Aorta (tissue), 5 donors: Measurements from ENCODE around the gene NR2F2. TPM values are rescaled to one million over a fixed set of nuclear protein-coding genes. Genes with fewer than 3 reads are reported as not detected.

Experiments
- ATAC-seq: fragments of 200-7000 bp; cut with Tn5 transposase; one replicate; pipeline ENCODE4 v1.9.1; 2022; ENCODE audit warnings: moderate library complexity; ENCODE audit not compliant: low FRiP score
- DNase-seq, 2 donors: peaks; one replicate each; pipeline ENCODE4 v3.0.0-alpha.2; 2020
- H3K27ac ChIP-seq, 2 donors: one replicate each; pipeline ENCODE4 v1.5.1; 2013; ENCODE audit warnings: low read length in 2 of 2, mild to moderate bottlenecking in 2 of 2, moderate library complexity in 2 of 2, control low read depth in 1 of 2, inconsistent platforms in 1 of 2, low read depth in 1 of 2
- H3K27me3 ChIP-seq, 2 donors: one replicate each; pipeline ENCODE4 v1.6.1; 2013; ENCODE audit warnings: control low read depth in 1 of 2, low read length in 1 of 2, mild to moderate bottlenecking in 1 of 2, moderate library complexity in 1 of 2; ENCODE audit not compliant: insufficient read depth in 2 of 2, control insufficient read depth in 1 of 2
- H3K36me3 ChIP-seq, 2 donors: one replicate each; pipeline ENCODE4 v1.6.1; 2013; ENCODE audit warnings: control low read depth in 1 of 2, low read length in 1 of 2, mild to moderate bottlenecking in 1 of 2; ENCODE audit not compliant: insufficient read depth in 2 of 2, control insufficient read depth in 1 of 2
- H3K4me1 ChIP-seq, 2 donors: one replicate each; pipeline ENCODE4 v1.6.1; 2013; ENCODE audit warnings: low read length in 2 of 2, control low read depth in 1 of 2, mild to moderate bottlenecking in 1 of 2, moderate library complexity in 1 of 2; ENCODE audit not compliant: insufficient read depth in 2 of 2, control insufficient read depth in 1 of 2
- H3K4me3 ChIP-seq, 2 donors: one replicate each; pipeline ENCODE4 v1.5.1; 2013; ENCODE audit warnings: low read length in 2 of 2, control low read depth in 1 of 2, mild to moderate bottlenecking in 1 of 2
- H3K9me3 ChIP-seq: one replicate; pipeline ENCODE4 v1.6.1; 2013; ENCODE audit warnings: mild to moderate bottlenecking, low read length; ENCODE audit not compliant: control insufficient read depth
- whole genome bisulfite sequencing, 2 donors: extraction: QIAGEN DNeasy Blood & Tissue Kit; methylation state at CpG; one replicate each; pipeline ENCODE4 v1.1.7; 2013; 5-methylcytosine and 5-hydroxymethylcytosine counted together
- intact Hi-C, 2 donors: fragments of 100-400 bp; cut with DNase I; formaldehyde crosslinking; loops; one replicate each; pipeline versions ENCODE4 v1.14.2 to v1.15.0; 2022
- polyA plus RNA-seq, 2 donors: library from polyadenylated mRNA; stranded (reverse); fragments of 200-250 nt; gene quantifications; one replicate each; pipeline ENCODE4 v1.2.3, GENCODE V29; 2013
- total RNA-seq, 2 donors: library from RNA; stranded (reverse); fragmentation: NEBNext Ultra II Directional; extraction: Animal tissue kit (Norgen Biotek cat#: 25700); gene quantifications; one replicate each; pipeline ENCODE4 v1.2.1, GENCODE V29; 2021
- donor health status: healthy with polysubstance abuse.
- donor health status: Bipolar disorder and iron deficiency.
- donor health status: DM: no; HTN: no; CAD: no.
- donor health status: DM: no; HTN: no; CAD: no.
- donor health status: DM: yes; HTN: yes; CAD: no.

NR2F2 gene
- total and polyA plus RNA-seq, 4 donors: 26.0 to 132 (median 108) TPM

DNA sequence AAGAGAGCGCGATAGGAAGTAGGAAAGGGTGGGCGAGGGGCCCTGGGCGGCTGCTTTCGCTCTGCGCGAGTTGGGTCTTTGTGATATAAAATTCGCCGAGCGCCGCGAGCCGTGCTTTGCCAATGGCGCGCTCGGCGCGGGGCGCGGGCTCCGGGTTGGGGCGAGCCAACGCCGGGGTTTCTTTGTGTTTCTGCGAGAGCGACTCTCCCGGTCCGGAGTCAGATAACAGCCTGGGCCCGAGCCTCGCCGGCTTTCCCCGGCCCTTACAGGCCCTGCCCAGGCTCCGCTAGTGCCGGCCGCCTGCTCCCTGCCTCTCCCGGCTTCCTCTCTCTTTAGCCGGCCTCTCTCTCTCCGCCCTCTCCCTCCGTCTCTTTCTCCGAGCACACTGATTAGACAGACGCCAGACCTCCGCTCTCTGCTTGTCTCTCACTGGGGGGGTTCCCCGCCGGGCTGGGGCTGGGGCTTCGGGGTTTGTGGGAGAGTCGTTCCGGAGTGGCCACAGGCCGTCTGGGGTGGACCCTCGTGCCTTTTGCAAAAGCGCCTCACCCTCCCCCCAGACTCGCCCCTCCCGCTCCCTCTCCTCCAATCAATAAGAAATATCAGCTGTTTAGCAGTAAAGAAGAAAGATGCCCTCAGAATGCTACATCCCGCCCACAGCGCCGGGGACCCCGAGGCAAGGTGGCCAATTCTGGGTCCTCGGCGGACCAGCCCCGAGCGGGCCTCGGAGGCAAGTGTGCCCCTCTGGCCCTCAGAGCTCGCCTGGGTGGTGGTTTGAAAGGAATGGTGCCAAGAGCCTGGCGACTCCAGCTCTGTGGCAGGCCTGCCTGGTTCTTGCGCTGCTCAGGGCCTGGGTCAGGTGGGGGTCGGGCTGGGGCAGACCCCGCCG lies 2.9 kb downstream of the NR2F2 start:
- Histone ChIP-seq H3K4me1 (no peaks in the 10 kb centered on the region), H3K4me3 (peak overlapping the region; percentile 77 to 98), H3K27ac (peak overlapping the region; percentile 62 to 84), H3K9me3 (no peaks in the 10 kb centered on the region), H3K36me3 (peaks cover 2 to 4% of the 10 kb centered on the region in 2 donors), H3K27me3 (no peaks in the 10 kb centered on the region)
- intact Hi-C loops: loop anchor here in 1 of 2 donors (5.0 to 10.0 kb wide), 2 partner anchors 731 to 869 kb away; no protein-coding TSS in a partner anchor
- WGBS, 2 donors: 2 to 3% methylated on average over 67 of the region's 67 CpGs
- ATAC-seq: peak; percentile 31
- DNase-seq: peak in 1 of 2 donors; percentile 83

DNA sequence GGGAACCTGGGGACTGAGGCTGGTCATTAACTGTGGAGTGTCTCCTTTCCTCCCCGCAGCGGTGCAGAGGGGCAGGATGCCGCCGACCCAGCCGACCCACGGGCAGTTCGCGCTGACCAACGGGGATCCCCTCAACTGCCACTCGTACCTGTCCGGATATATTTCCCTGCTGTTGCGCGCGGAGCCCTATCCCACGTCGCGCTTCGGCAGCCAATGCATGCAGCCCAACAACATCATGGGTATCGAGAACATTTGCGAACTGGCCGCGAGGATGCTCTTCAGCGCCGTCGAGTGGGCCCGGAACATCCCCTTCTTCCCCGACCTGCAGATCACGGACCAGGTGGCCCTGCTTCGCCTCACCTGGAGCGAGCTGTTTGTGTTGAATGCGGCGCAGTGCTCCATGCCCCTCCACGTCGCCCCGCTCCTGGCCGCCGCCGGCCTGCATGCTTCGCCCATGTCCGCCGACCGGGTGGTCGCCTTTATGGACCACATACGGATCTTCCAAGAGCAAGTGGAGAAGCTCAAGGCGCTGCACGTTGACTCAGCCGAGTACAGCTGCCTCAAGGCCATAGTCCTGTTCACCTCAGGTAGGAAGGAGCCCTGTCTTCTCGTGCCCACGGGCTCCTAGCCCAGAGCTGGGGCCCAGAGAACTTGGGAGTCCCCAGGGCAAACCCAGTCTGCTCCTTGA lies 3.7 kb downstream of the NR2F2 start:
- Histone ChIP-seq H3K36me3 (peaks cover 2 to 4% of the 10 kb centered on the region in 2 donors), H3K27ac (peak overlapping the region; percentile 1 to 84), H3K4me3 (peak overlapping the region; percentile 77 to 98), H3K4me1 (no peaks in the 10 kb centered on the region), H3K9me3 (no peaks in the 10 kb centered on the region), H3K27me3 (no peaks in the 10 kb centered on the region)
- ATAC-seq (no peak), DNase-seq (peak; percentile 42 to 76)
- intact Hi-C loops: loop anchor here in 1 of 2 donors (5.0 to 10.0 kb wide), 2 partner anchors 732 to 869 kb away; no protein-coding TSS in a partner anchor
- WGBS, 2 donors: 29 to 37% methylated on average over 49 of the region's 49 CpGs

DNA sequence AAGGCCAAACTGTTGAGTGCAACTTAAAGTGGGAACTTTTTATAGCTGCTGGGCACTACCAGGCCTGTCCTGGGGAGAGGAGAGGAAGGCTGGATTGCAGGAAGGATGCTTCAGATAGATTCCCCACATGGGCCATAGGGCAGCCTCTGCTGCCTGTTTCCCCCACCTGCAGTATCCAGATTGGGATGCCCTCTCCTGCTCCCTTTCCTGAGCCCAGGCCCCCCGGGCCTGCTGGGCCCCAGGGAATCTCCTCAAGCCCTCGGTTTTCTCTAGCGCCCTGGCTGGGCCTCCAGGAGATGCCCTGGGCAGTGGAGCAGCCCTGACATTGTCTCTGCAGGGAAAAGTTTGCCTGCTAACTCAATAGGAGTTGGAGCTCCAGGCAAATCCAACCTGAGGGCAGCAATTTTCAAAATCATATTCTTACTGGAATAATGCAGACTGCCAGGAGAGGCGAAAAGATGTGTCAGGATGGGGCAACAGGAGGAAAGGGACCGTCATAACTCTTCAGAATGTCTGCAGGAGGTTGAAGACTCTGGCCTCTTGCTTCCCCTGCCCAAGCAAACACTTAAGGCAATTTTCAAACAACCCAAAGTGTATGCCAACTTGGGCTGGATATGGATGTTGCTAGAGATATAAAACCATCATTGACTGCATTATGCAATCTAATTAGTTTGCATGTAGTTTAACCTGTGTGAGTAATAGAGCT lies 4.4 kb downstream of the NR2F2 start:
- Histone ChIP-seq H3K36me3 (peaks cover 2 to 4% of the 10 kb centered on the region in 2 donors), H3K27me3 (no peaks in the 10 kb centered on the region), H3K27ac (peak overlapping the region in 1 of 2 donors; percentile 84), H3K4me1 (no peaks in the 10 kb centered on the region), H3K9me3 (no peaks in the 10 kb centered on the region), H3K4me3 (peak overlapping the region; percentile 77 to 98)
- DNase-seq (no peak), ATAC-seq (no peak)
- 18 to 28% methylated on average over 5 of the region's 5 CpGs for WGBS, 2 donors
- intact Hi-C loops: loop anchor here in 1 of 2 donors (5.0 to 10.0 kb wide), 2 partner anchors 733 to 870 kb away; no protein-coding TSS in a partner anchor

DNA sequence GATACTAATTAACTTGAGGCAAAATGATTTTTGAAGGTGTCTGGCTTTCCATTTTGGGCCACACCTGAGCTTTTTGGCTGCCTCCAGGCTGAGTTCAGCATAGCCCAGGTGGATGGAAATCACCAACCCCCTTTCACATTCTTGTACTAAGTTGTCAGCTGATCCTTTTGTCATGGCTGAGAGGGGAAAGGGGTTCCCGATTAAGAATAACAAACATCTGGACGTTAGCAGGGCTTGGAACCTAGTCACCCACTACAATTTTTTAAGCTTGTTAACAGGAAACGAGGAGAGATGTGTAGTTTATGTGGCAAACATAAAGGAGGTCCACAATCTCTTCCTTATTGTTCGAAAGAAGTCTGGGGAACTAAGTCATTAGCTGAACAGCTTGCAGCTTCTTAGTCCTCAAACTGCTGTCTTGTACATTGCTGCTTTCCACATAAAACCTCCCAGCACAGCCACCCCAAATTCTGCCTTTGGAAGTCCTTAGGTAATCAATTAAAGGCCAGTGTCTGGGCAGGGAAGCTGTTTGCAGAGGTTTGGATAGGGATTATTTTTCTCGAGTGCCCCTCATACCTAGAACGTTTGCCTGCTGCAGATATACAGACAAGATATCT lies 5.0 kb downstream of the NR2F2 start:
- no peaks in the 10 kb centered on the region for H3K27me3 ChIP-seq
- intact Hi-C loops: loop anchor here in 1 of 2 donors (10.0 kb wide), 1 partner anchor 871 kb away; no protein-coding TSS in a partner anchor
- peak overlapping the region in 1 of 2 donors; percentile 82 for H3K27ac ChIP-seq
- 2 to 4% methylated on average over 6 of the region's 6 CpGs for WGBS, 2 donors
- no peak for ATAC-seq
- peak overlapping the region; percentile 77 to 98 for H3K4me3 ChIP-seq
- no peak for DNase-seq
- no peaks in the 10 kb centered on the region for H3K9me3 ChIP-seq
- H3K4me1 ChIP-seq: no peaks in the 10 kb centered on the region
- H3K36me3 ChIP-seq: peaks cover 2 to 4% of the 10 kb centered on the region in 2 donors

DNA sequence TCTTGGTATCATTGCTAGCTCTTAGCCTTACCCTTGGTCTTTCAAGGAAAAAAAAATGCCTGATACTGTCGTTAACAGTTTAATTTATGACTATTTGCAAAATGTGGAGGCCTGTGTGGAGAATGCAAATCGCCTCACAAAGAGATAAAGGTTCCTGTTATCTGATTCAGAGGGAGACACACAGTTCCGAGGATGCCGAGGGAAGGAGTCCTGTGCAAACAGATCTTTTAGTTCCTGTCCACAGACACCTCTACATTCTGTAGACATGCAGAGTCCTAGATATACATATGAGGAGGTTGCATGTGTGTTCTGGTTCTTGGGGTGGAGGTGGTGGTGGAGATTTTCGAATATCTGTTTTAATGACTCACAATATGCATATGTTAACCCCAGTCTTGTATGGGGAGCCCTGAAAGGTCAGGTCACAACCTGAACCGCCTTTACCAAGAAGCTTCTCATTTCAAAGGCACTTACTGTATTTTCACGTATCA lies 5.7 kb downstream of the NR2F2 start:
- Histone ChIP-seq H3K27ac (peak overlapping the region; percentile 18 to 82), H3K36me3 (peaks cover 2 to 4% of the 10 kb centered on the region in 2 donors), H3K4me1 (no peaks in the 10 kb centered on the region), H3K4me3 (peak overlapping the region; percentile 77 to 98), H3K9me3 (no peaks in the 10 kb centered on the region), H3K27me3 (no peaks in the 10 kb centered on the region)
- no peak for DNase-seq
- 7 to 10% methylated on average over 7 of the region's 7 CpGs for WGBS, 2 donors
- no peak for ATAC-seq
- intact Hi-C loops: loop anchor here in 1 of 2 donors (10.0 kb wide), 1 partner anchor 871 kb away; no protein-coding TSS in a partner anchor

DNA sequence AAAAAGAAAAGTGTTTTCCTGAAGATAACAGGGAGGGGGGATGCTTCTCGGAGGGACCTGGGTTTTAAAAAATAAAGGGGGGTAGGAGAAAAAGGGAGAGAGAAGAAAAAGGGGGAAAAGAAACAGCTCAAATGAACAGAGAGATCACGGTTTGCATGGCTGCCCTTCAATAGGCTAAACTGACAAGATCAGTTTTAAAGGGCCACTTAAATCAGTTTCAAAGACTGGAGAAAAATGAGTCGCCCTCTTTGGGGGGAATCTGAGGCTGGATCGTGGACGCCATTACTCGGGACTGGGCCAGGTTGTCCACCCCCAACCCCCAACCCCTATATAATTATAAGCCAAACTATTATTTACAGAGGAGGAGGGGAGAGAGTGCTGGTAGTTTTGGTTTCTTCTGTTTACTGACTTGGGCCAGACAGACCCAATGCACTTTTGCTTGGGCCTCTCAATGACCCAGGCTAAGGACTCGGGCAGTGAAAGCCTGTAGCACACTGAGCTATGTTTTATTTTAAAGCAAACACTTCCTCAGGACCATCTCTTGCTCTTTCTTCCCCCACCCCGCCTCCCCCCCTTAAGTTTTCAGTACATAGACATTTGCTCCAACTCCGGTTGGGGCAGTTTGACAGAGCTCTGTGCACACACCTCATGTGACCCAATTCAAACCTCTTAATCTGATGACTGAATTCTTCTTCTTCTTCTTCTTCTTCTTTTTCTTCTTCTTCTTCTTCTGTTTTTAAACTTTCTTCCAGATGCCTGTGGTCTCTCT lies 6.3 kb downstream of the NR2F2 start:
- no peaks in the 10 kb centered on the region for H3K4me1 ChIP-seq
- intact Hi-C loops: loop anchor here in 1 of 2 donors (10.0 kb wide), 1 partner anchor 872 kb away; no protein-coding TSS in a partner anchor
- ATAC-seq: no peak
- H3K9me3 ChIP-seq: no peaks in the 10 kb centered on the region
- WGBS, 2 donors: 8 to 9% methylated on average over 9 of the region's 9 CpGs
- H3K36me3 ChIP-seq: peaks cover 2 to 4% of the 10 kb centered on the region in 2 donors
- H3K4me3 ChIP-seq: peak overlapping the region; percentile 77 to 98
- DNase-seq: no peak
- no peaks in the 10 kb centered on the region for H3K27me3 ChIP-seq
- H3K27ac ChIP-seq: peak overlapping the region; percentile 18 to 37

DNA sequence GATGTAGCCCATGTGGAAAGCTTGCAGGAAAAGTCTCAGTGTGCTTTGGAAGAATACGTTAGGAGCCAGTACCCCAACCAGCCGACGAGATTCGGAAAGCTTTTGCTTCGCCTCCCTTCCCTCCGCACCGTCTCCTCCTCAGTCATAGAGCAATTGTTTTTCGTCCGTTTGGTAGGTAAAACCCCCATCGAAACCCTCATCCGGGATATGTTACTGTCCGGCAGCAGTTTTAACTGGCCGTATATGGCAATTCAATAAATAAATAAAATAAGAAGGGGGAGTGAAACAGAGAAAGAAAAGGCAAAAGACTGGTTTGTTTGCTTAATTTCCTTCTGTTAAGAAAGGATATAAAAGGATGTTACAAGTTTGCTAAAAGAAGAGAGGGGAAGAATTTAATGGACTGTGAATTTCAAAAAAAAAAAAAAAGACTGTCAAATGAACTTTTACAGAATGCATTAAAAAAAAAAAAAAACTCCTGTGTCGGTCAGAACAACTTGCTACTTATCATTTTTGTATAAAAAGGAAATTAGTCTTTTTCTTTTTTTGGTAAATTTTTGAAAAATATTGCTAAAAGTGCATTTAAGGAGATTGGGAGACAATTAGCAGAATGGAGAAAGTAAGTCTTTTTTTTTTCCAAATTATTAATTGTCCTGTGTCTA lies 7.0 kb downstream of the NR2F2 start:
- ATAC-seq (no peak), DNase-seq (no peak)
- Histone ChIP-seq H3K4me3 (peak overlapping the region; percentile 77 to 98), H3K27me3 (no peaks in the 10 kb centered on the region), H3K4me1 (no peaks in the 10 kb centered on the region), H3K36me3 (peaks cover 2 to 4% of the 10 kb centered on the region in 2 donors), H3K27ac (peak overlapping the region in 1 of 2 donors; percentile 37), H3K9me3 (no peaks in the 10 kb centered on the region)
- 6 to 13% methylated on average over 14 of the region's 14 CpGs for WGBS, 2 donors
- intact Hi-C loops: loop anchor here in 1 of 2 donors (10.0 kb wide), 1 partner anchor 873 kb away; no protein-coding TSS in a partner anchor
